ENCODE results near the gene CD19. TPM values are rescaled to one million over a fixed set of nuclear protein-coding genes. Genes with fewer than 3 reads are reported as not detected.

Gene CD19
- total RNA-seq, 6 experiments from 2014 or later = not detected

- H3K36me3 Mint-ChIP-seq (ENCODE audit: low read depth) = peaks cover 20% of the 10 kb centered on the region
- no peak overlapping the region for H3K4me3 Mint-ChIP-seq
- H3K27ac Mint-ChIP-seq = no peak overlapping the region
- no peaks in the 10 kb centered on the region; the same call in 1 of the 2 replicates for H3K27me3 Mint-ChIP-seq (ENCODE audit: insufficient read depth)
- H3K9me3 Mint-ChIP-seq = peaks cover 8% of the 10 kb centered on the region
- H3K4me1 Mint-ChIP-seq (ENCODE audit: low read depth) = peaks cover 7% of the 10 kb centered on the region; the same call in 1 of the 2 replicates
- TF ChIP-seq CTCF (IDR thresholded peaks at IDR 0.05) = no peak
- no peak for DNase-seq
These were observed 54.3 kb downstream of the CD19 start for GRCh38 chr16:28986046-28986445.

DNA sequence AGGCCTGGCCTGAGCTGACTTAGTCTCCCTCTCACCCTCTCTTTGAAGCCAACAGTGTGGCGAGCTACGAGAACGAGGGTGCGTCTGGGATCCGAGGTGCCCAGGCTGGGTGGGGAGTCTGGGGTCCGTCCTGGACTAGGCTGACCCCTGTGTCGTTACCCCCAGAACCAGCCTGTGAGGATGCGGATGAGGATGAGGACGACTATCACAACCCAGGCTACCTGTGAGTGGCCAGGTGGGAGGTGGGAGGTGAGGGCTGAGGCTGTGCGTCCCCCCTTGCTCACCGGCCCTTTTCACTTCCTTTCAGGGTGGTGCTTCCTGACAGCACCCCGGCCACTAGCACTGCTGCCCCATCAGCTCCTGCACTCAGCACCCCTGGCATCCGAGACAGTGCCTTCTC, 54.7 kb downstream of the CD19 start:
- Mint-ChIP-seq H3K27ac (no peak overlapping the region), H3K9me3 (peaks cover 8% of the 10 kb centered on the region), H3K4me1 (ENCODE audit: low read depth) (peaks cover 7% of the 10 kb centered on the region; the same call in 1 of the 2 replicates), H3K27me3 (ENCODE audit: insufficient read depth) (no peaks in the 10 kb centered on the region; the same call in 1 of the 2 replicates), H3K4me3 (no peak overlapping the region), H3K36me3 (ENCODE audit: low read depth) (peaks cover 17% of the 10 kb centered on the region)
- no peak for TF ChIP-seq CTCF (IDR thresholded peaks at IDR 0.05)
- DNase-seq = no peak

DNA sequence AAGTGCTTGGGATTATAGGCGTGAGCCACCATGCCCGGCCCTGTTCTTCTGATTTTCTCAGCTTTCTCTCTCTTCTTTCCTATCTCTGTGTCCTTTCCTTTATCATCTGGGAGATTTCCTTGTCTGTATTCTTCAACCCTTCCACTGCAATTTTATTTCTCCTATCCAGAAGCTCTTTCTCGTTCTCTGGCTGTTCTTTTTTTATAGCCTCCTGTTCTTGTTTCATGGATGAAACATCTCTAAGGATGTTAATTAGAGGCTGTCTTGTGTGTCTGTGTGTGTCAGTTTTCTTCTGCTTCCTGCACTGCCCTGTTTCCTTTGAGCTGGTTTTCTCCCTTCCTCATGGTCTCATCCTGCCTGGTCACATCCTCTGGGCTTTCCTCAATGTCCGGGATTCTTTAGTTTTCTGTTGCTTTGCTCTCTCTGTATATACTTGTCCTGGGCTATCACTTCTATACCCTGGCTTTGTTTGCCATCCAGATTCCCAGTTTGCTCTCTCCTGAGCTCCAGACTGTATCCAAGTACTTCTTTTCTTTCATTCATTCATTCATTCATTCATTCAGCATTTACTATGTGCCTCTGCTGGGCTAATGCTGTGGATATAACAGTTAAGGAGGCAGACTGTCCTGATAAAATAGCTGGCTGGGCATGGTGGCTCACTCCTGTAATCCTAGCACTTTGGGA, 55.5 kb downstream of the CD19 start:
- Mint-ChIP-seq H3K27ac (no peak overlapping the region), H3K4me1 (ENCODE audit: low read depth) (peaks cover 7% of the 10 kb centered on the region; the same call in 1 of the 2 replicates), H3K36me3 (ENCODE audit: low read depth) (peaks cover 10% of the 10 kb centered on the region), H3K9me3 (peaks cover 8% of the 10 kb centered on the region), H3K4me3 (no peak overlapping the region), H3K27me3 (ENCODE audit: insufficient read depth) (peaks cover under 1% of the 10 kb centered on the region; the same call in 1 of the 2 replicates)
- no peak for TF ChIP-seq CTCF (IDR thresholded peaks at IDR 0.05)
- no peak for DNase-seq

Other genes starting within 250 kb of the CD19 start
- 100 to 1,000 TPM; 565 to 629 (median 588) TPM for gene EIF3C, start 220.5 kb upstream of the CD19 start, total RNA-seq (2021; fragmentation: NEBNext Ultra II Directional; extraction: Animal tissue kit (Norgen Biotek cat#: 25700))
- gene NPIPB9, start 180.2 kb upstream of the CD19 start, total RNA-seq (2021; fragmentation: NEBNext Ultra II Directional; extraction: Animal tissue kit (Norgen Biotek cat#: 25700)) = under 1 TPM; 0.16 to 0.86 (median 0.45) TPM
- gene ATXN2L, start 109.0 kb upstream of the CD19 start, total RNA-seq (2021; fragmentation: NEBNext Ultra II Directional; extraction: Animal tissue kit (Norgen Biotek cat#: 25700)) = 100 to 1,000 TPM; 125 to 152 (median 134) TPM
- gene TUFM, start 85.6 kb upstream of the CD19 start, total RNA-seq (2021; fragmentation: NEBNext Ultra II Directional; extraction: Animal tissue kit (Norgen Biotek cat#: 25700)) = 100 to 1,000 TPM; 140 to 194 (median 158) TPM
- 10 to 100 TPM; 33.9 to 41.0 (median 37.6) TPM for gene SH2B1, start 68.1 kb upstream of the CD19 start, total RNA-seq (2021; fragmentation: NEBNext Ultra II Directional; extraction: Animal tissue kit (Norgen Biotek cat#: 25700))
- under 1 TPM; 0.26 to 0.85 (median 0.54) TPM for gene ATP2A1, start 53.5 kb upstream of the CD19 start, total RNA-seq (2021; fragmentation: NEBNext Ultra II Directional; extraction: Animal tissue kit (Norgen Biotek cat#: 25700))
- gene RABEP2, start 6.7 kb upstream of the CD19 start, total RNA-seq (2021; fragmentation: NEBNext Ultra II Directional; extraction: Animal tissue kit (Norgen Biotek cat#: 25700)) = 10 to 100 TPM; 19.8 to 24.9 (median 21.9) TPM
- gene NFATC2IP, start 19.0 kb downstream of the CD19 start, total RNA-seq (2021; fragmentation: NEBNext Ultra II Directional; extraction: Animal tissue kit (Norgen Biotek cat#: 25700)) = 10 to 100 TPM; 18.1 to 21.9 (median 19.9) TPM
- 10 to 100 TPM; 36.9 to 43.0 (median 39.9) TPM for gene SPNS1, start 42.8 kb downstream of the CD19 start, total RNA-seq (2021; fragmentation: NEBNext Ultra II Directional; extraction: Animal tissue kit (Norgen Biotek cat#: 25700))
- gene LAT, start 53.1 kb downstream of the CD19 start, total RNA-seq (2021; fragmentation: NEBNext Ultra II Directional; extraction: Animal tissue kit (Norgen Biotek cat#: 25700)) = 1 to 10 TPM; 2.9 to 5.0 (median 4.4) TPM